GM18867 (cell line): Measurements from ENCODE around the gene CACNA1I.
"Not testable (repeated sequence)": the region's sequence is repeated elsewhere in the genome, so short reads cannot be mapped to it uniquely, and the experiment has no call there.

Experiments
- ATAC-seq: cut with Tn5 transposase; IDR thresholded peaks from one replicate; pipeline ENCODE4 v1.9.1; 2021; ENCODE audit warnings: mild to moderate bottlenecking, moderate library complexity; ENCODE audit not compliant: unreplicated experiment

The CACNA1I gene

DNA sequence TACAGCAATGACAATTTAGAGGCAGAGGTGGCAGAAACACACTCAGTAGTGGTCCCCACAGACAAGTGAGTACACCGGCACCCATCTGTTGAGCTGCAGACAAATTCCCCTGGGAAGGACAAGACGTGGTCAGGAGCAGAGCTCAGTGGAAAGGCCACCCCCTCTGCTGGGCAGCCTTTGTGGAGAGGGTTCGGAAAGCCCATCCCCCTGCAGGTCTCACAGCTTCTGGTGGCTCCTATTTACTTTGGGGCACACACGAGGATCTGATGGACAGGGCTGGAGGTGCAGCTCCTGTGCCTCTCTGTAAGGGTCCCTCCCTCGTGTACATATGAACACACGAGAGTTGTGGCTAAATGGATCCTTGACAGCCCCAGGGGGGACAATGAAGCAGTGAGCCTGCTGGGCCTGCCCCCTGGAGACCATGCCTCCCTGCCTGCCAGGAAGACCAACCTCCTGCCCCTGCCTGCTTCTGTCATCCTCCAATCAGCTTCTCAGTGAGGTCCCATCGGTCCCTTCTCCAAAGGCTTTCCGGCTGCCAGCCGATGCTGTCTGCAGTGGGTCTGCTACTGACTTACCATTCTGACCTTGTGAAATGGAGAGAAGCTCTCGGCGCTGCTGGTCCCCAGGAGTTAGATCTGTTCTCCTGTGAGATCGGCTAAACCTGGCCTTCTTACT is 161.5 kb downstream of the CACNA1I start:
- ATAC-seq = no peak

GRCh38 chr22:39732625-39733024 is 162.1 kb downstream of the CACNA1I start:
- no peak for ATAC-seq

DNA sequence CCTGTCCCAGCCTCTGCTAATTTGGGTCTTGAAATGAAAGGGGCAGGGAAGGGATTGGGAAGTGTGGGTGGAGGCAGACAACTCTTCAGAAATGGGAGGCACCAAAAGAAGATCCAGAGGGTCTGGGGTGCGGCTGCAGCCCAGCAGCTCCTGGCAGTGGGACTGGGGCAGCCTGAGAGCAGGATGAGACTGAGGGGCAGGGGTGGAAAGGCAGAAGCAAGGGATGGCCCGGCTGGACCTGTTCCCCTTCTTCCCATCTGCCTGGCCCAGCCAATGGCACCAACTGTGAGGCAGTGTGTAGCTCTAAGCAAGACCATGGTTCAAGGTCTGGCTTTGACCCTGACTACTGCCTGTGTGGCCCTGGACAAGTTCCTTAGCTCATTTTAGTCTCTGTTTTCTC is 162.6 kb downstream of the CACNA1I start:
- no peak for ATAC-seq

- ATAC-seq = not testable (repeated sequence)
Observed at GRCh38 chr22:39734046-39734445, 163.5 kb downstream of the CACNA1I start.

DNA sequence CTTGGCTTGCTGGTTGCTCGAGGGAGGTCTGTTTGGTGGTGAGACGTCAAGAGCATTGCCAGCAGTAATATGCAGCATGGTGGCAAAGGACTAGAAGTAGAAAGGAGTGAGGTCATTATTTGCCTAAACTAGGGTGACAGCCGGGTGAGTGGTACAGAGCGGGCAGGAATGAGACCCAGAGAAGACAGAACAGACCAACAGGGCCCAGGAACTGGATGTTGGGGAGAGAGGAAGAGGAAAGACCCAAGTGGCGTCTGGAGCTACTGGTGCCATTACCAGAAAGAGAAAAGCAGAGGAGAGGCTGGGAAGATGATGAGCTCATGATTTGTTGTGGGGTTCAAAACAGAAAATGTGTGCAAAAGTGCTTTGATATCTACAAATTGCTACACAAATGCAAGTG is 164.3 kb downstream of the CACNA1I start:
- no peak for ATAC-seq

DNA sequence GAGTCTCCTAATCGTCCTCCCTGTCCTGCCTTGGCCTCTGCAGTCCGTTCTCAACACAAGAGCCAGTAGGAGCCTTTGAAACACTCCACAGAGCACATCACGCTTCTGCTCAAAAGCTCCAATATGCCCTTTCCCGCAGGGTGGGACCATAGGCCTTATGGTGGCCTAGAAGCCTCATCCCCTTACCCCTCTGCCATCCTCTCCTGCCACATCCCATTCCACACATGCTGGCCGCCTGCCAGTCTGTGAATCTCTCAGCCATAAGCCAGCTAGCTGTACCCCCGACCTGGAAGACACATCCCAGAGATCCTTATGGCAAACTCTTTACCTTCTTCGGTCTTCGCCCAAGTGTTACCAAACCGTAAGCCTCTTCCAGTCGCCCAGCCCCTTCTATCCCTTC is 165.2 kb downstream of the CACNA1I start:
- no peak for ATAC-seq

DNA sequence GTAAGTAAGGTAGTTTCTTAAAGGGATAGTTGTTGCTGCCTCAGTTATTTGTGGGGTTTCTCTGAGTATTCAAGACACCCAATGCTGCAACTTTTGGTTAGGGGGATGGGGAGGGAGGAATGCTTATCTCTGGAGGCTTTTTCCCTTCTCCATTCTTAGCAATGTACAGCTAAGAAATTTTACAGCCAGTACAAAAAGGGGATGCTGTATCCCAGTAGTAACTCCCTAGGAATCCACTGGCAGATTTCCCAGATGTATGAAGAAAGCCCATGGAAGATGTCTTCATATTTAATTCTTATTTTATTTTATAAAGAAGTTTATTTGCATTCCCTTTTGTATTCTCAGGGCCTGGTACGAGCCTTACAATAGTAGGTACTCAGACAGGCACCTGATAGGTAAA is 168.2 kb downstream of the CACNA1I start:
- no peak for ATAC-seq
